LoVo (cell line): ENCODE data around the gene DUSP5.
A peak's percentile ranks its signal among the peaks of the same experiment; 100 is the strongest.
"Not testable (repeated sequence)": the region's sequence is repeated elsewhere in the genome, so short reads cannot be mapped to it uniquely, and the experiment has no call there.

Experiments used
- DNase-seq: peaks from one replicate; pipeline ENCODE4 v3.0.0-alpha.2; 2016; ENCODE audit warnings: low spot score

DUSP5 gene

GRCh38 chr10:110497438-110498086 lies at the start of gene DUSP5:
TSS of gene DUSP5 (plus strand) at chr10:110497907. CDS start at chr10:110498122, 215 bp downstream.
- peak; percentile 93 for DNase-seq

GRCh38 chr10:110448682-110449418 lies 48.9 kb upstream of the DUSP5 start:
- no peak for DNase-seq

GRCh38 chr10:110455446-110455845 lies 42.3 kb upstream of the DUSP5 start:
- DNase-seq = no peak

- DNase-seq = no peak
Observed at GRCh38 chr10:110456046-110456445, 41.7 kb upstream of the DUSP5 start.

- DNase-seq = no peak
Observed at GRCh38 chr10:110456523-110457091, 41.1 kb upstream of the DUSP5 start.

- no peak for DNase-seq
Observed at GRCh38 chr10:110457851-110458250, 39.9 kb upstream of the DUSP5 start.

- DNase-seq = no peak
Observed at GRCh38 chr10:110458266-110458920, 39.3 kb upstream of the DUSP5 start.

- no peak for DNase-seq
Observed at GRCh38 chr10:110459600-110459999, 38.1 kb upstream of the DUSP5 start.

- DNase-seq = peak; percentile 34
Observed at GRCh38 chr10:110460111-110460809, 37.4 kb upstream of the DUSP5 start.

GRCh38 chr10:110461088-110461487 lies 36.6 kb upstream of the DUSP5 start:
- DNase-seq = no peak

- DNase-seq = no peak
Observed at GRCh38 chr10:110461530-110461929, 36.2 kb upstream of the DUSP5 start.

- no peak for DNase-seq
Observed at GRCh38 chr10:110462166-110463095, 35.3 kb upstream of the DUSP5 start.

- not testable (repeated sequence) for DNase-seq
Observed at GRCh38 chr10:110468258-110468657, 29.4 kb upstream of the DUSP5 start.

GRCh38 chr10:110470541-110470940 lies 27.2 kb upstream of the DUSP5 start:
- not testable (repeated sequence) for DNase-seq

- no peak for DNase-seq
Observed at GRCh38 chr10:110471566-110472139, 26.1 kb upstream of the DUSP5 start.

GRCh38 chr10:110474017-110474416 lies 23.7 kb upstream of the DUSP5 start:
- DNase-seq = no peak

GRCh38 chr10:110474826-110475225 lies 22.9 kb upstream of the DUSP5 start:
- DNase-seq = no peak

- peak; percentile 20 for DNase-seq
Observed at GRCh38 chr10:110475722-110476515, 21.8 kb upstream of the DUSP5 start.

GRCh38 chr10:110479710-110480109 lies 18.0 kb upstream of the DUSP5 start:
- DNase-seq = no peak

GRCh38 chr10:110480387-110480786 lies 17.3 kb upstream of the DUSP5 start:
- DNase-seq = no peak
